Activated CD4-positive, alpha-beta T cell treated with anti-CD3 and anti-CD28 coated beads, Interleukin-2, amount 10 ng/mL, durations not matched to agents 7 days and 5 days (primary cell): ENCODE results near the gene AGGF1. TPM values are rescaled to one million over a fixed set of nuclear protein-coding genes. Genes with fewer than 3 reads are reported as not detected.

Source experiments
- total RNA-seq, 2 experiments: library from RNA; stranded (reverse); gene quantifications; one replicate each; pipeline ENCODE4 v1.2.3, GENCODE V29; 2021

AGGF1 gene
- total RNA-seq, 2 experiments from 2014 or later: 27.6 to 28.9 TPM

Other genes starting within 250 kb of the AGGF1 start
- under 1 TPM; 0.27 to 0.89 TPM for gene F2RL1, start 211.4 kb upstream of the AGGF1 start, total RNA-seq
- gene S100Z, start 180.4 kb upstream of the AGGF1 start, total RNA-seq: 1 to 10 TPM; 1.8 to 2.2 TPM
- under 1 TPM in 1 of 2 experiments, not detected in 1; 0.27 TPM for gene CRHBP, start 77.4 kb upstream of the AGGF1 start, total RNA-seq
- gene ZBED3, start 56.9 kb downstream of the AGGF1 start, total RNA-seq: under 1 TPM; 0.47 to 0.71 TPM
- gene PDE8B, start 180.3 kb downstream of the AGGF1 start, total RNA-seq: under 1 TPM in 1 of 2 experiments, not detected in 1; 0.25 TPM